Midbrain (tissue), 1 donor: ENCODE results near the gene CDPF1.

Experiments used
- DNase-seq: peaks from one replicate; lab custom pipeline; 2025; lab: John Stamatoyannopoulos, UW

CDPF1 gene

GRCh38 chr22:46250035-46250782 lies at the start of gene CDPF1:
Gene CDPF1, minus strand, starts transcription at chr22:46250293. Its CDS starts 2,009 bp downstream, at chr22:46248284.
- DNase-seq: peak; percentile 88

DNA sequence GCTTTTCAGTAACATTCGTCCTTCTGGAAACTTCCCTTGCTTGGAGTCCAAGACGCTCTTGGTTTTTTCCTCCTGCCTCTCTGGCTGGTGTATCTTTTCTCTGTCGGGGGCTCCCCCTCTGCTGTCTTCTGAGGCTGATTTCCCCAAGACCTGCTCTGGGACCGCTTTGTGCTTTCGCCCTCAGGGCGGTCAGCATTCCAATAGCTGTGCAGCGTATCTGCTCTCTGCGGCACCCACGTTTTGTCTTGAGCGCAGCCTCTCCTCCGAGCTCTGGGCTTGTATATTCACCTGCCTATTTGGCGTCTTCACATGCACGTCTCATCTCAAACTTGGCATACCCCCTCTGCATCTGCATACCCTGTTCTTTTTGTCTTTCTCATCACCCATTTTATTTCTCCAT lies 49.0 kb upstream of the CDPF1 start:
- DNase-seq: no peak

GRCh38 chr22:46297151-46297812 lies 47.2 kb upstream of the CDPF1 start:
- DNase-seq: no peak

DNA sequence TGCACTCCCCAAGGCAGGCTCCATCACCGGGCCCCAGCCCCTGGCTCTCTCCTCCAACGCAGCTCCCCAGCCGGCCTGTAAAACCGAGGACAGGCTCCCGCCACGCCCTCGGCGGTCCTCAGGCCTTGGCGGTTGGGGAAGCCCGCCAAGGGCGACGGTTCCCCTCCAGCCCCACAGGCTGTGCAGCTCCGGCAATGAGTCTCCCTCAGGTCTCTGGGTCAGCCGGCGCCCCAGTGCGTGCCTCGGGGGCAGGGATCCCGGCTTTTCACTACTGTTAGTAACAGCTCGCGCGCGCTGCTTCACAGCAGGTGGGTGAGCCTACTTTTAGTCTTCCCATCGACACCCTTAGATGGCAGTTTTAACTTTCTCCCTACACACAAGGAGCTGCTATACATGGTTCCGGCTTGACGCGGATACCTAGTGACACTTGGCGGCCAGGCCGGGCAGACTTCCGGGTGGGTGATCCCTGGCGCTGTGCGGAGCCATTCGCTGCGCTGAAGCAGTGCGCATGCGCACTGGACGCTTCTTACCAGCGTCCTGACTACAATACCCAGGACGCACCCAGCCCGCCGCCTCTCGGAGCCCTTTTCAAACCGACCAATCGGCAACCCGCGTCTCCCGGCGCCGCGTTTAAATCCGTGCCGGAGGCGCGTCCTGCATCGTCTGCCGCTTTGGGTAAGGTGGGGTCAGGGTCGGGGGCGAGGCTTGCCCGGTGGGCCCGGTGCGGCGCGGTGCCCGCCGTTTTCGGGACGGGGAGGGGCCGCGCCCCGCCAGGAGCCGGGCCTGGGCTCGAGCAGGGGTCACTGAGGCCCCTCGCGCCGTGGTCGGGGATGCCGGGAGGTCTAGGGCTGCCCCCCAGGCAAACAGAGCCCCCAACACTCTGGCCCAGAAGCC lies 46.4 kb upstream of the CDPF1 start, which contains the start of gene GTSE1:
GTSE1 (plus strand) TSS at position 614 of the 894 bp plus-strand sequence. CDS start 531 bp downstream, outside the sequence.
- peak; percentile 97 for DNase-seq

- no peak for DNase-seq
Measured at GRCh38 chr22:46295277-46295971, 45.3 kb upstream of the CDPF1 start.

DNA sequence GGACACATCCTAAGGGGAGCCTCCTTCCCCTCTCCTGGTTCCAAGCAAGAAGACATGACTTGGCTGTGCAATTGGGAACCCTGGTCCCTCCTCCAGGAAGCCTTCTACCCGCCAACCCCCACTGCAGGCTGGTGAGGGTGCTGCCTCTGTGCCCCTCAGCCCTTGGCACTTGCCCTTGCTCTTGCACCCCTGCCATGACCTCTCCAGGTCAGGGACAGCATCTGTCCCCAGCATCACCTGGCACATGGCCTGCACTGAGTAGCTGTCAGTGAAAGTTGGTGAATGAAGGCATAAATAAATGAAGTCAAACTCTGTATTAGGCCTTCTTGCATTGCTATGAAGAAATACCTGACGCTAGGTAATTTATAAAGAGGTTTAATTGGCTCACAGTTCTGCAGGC lies 44.7 kb upstream of the CDPF1 start:
- DNase-seq: no peak

GRCh38 chr22:46293577-46294260 lies 43.6 kb upstream of the CDPF1 start:
- DNase-seq: peak; percentile 13

DNA sequence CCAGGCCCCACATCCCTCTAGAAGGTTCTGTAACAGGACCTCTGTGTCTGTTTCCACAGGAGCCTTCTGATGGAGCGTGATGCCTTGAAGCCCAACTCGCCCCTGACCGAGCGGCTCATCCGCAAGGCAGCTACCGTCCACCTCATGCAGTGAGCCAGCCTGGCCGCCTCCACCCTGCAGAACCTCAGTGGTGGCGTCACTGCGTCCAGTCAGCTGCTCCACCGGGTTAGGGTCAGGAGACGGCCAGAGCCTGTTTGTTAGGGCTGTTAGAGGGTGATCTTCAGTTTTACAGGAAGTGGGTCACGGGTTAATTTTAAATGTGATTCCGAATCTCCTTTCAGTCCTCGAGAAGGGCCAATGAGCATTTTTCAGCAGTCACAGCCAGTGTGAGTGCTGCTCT lies 42.6 kb upstream of the CDPF1 start:
- no peak for DNase-seq

DNA sequence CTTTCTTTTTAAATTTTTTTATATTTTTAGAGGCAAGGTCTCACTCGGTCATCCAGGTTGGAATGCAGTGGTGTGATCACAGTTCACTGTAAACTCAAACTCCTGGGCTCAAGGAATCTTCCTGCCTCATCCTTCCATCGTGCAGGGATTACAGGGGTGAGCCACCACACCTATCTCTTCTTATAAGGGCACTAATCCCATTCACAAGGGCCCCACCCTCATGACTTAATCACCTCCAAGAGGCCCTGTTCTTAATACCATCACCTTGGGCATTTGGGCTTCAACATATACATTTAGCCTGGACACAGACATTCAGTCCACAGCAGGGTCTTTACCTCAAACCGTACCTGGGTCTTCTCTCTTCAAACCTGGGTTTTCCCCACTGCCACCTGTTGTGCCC lies 42.1 kb upstream of the CDPF1 start:
- DNase-seq: no peak

GRCh38 chr22:46290843-46291785 lies 41.0 kb upstream of the CDPF1 start:
- no peak for DNase-seq

GRCh38 chr22:46290121-46290842 lies 40.2 kb upstream of the CDPF1 start:
- no peak for DNase-seq

GRCh38 chr22:46289244-46289891 lies 39.3 kb upstream of the CDPF1 start:
- DNase-seq: no peak

GRCh38 chr22:46288846-46289243 lies 38.8 kb upstream of the CDPF1 start:
- no peak for DNase-seq

DNA sequence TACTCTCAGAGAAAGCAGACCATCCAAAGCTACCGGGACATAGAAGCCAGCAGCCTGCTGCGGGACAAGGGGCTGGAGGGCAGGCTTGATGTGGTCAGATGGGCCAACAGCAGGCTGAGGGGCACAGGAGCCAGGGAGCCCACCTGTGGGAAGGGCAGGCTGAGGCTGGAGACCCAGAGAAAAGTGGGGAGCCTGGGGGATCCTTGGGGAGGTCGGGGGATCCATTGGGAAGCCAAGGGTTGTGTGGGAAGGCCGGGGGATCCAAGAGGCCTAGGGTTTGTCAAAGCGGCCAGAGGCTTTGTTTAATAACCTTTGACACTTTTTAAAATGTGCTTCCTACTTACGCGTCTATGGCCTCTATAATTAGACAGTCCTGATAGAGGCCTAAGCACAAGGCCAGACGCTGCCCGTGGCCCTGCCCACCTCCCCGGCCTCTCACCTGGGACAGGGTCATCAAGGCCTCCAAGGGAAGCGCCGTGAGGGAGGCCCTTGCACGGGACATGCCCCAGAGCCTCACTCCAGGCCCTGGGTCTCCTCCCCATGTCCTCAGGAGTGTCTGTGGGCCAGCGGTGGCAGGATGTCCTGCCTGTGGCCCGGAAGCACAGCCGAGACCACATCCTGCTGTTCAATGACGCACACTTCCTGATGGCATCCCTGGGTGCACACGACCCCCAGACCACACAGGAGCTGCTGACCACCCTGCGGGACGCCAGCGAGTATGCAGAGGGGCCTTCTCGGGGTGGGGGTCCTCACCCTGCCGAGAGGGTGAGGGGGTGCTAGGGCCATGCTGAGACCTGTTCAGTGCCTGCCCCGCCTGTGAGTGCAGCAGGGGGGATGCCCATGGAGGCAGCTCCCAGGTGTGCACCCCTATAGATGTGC lies 38.0 kb upstream of the CDPF1 start:
- no peak for DNase-seq

DNA sequence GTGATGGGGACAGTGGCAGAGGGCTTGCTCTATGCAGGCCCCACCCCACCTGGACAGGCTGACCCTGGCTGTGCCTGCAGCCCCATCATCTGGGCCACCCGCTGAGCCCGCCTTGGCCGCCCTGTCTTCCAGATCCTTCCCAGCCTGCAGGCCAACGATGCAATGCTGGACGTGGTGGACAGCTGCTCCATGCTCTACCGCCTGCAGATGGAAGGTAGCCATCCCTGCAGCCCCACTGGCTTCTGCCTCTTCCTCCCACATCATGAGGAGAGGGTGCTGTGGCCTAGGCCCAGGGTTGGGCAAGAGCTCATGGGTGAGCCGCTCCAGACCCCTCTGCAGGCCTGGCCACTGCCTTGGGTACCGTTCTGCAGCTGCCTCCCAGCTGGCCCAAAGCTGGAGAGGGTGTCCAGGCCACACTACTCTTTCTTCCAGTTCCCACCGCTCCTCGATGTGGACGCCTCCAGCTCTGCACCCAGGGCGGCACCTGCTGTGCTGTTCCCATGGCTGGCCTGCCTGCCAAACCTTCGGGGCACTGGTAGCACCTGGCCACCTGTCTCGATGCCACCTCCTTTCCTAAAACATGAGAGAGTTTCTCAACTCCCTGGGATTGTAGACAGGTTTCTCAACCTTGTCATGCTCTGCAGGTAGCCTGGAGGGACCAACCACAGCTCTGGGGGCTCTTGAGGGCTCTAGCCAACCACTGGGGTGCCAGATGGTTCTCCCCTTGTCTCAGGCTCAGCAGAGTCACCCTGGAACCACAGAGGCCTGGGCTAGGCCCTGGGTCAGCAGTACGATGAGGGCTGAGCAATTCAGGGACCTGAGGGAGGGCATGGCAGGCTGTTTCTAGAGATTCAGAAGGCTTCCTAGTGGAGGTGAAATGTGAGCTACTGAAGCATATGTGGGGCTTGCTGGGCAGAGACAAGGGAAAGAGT lies 37.1 kb upstream of the CDPF1 start:
- DNase-seq: no peak

DNA sequence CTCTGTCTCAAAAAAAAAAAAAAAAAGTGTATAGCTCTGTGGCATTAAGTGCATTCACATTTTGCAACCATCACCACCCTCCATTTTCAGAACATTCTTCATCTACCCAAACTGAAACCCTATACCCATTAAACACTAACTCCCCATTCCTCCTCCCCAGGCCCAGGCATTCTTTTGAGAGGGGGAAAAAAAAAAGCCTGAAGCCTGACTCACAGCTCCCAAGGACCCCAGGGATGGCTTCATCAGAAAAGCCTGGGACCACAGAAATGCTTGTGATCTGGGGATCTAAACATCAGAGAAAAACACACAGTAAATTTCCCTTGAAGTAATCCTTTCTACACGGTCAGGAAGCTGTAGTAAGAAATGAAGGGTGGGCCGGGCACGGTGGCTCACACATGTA lies 35.9 kb upstream of the CDPF1 start:
- DNase-seq: no peak
